GM12878 (cell line): Measurements from ENCODE around the gene PUS3. TPM values are rescaled to one million over a fixed set of nuclear protein-coding genes. Genes with fewer than 3 reads are reported as not detected.
"Not testable (repeated sequence)": the region's sequence is repeated elsewhere in the genome, so short reads cannot be mapped to it uniquely, and the experiment has no call there.

Experiments
- ATAC-seq: fragments of 200-7000 bp; cut with Tn5 transposase; 3 replicates; pipeline ENCODE4 v1.9.1; 2020; ENCODE audit warnings: mild to moderate bottlenecking, moderate library complexity
- BruUV-seq: library from RNA; stranded (reverse); fragments of 400-500 nt; replicated peaks from 2 replicates; lab custom pipeline; 2021; lab: Mats Ljungman, UMichigan
- CTCF ChIA-PET: fragments of 300-600 bp; sonication (Branson Sonifier 250); formaldehyde crosslinking; extraction: SDS; loops from one replicate; lab custom pipeline; 2021; ENCODE audit warnings: inconsistent platforms; lab: Yijun Ruan, JAX
- POLR2A ChIA-PET: fragments of 350-600 bp; formaldehyde crosslinking; extraction: SDS; loops from one replicate; lab custom pipeline; 2021; ENCODE audit warnings: inconsistent platforms; lab: Charles Lee
- RAD21 ChIA-PET: fragments of 300-600 bp; sonication (Branson Sonifier 250); formaldehyde crosslinking; loops from one replicate; lab custom pipeline; 2023; ENCODE audit warnings: antibody characterized with exemption; ENCODE audit not compliant: unreplicated experiment; lab: Charles Lee
- SMC1A ChIA-PET: fragments of 300-600 bp; sonication (Branson Sonifier 250); formaldehyde crosslinking; loops from one replicate; lab custom pipeline; 2023; ENCODE audit not compliant: unreplicated experiment, uncharacterized antibody; lab: Charles Lee
- DNase-seq: peaks from one replicate; pipeline ENCODE4 v3.0.0-alpha.2; 2011; ENCODE audit warnings: low read depth, low spot score
- FAIRE-seq: peaks from 3 replicates; lab custom pipeline; 2011; peaks lifted over from hg19 to GRCh38; lab: Jason Lieb, UNC
- H2AFZ ChIP-seq: 2 replicates; pipeline ENCODE4 v1.6.0; 2011; ENCODE audit warnings: low read depth, low read length, control low read depth; ENCODE audit not compliant: control insufficient read depth
- H3K27ac ChIP-seq: 2 replicates; pipeline ENCODE4 v1.5.1; 2011; ENCODE audit warnings: control low read depth; ENCODE audit not compliant: control insufficient read depth, insufficient read depth
- H3K27me3 ChIP-seq, 2 experiments: replicated peaks in 1 of 2; 2 replicates each; pipeline versions ENCODE4 v1.6.0 to v1.6.1; 2011; ENCODE audit warnings: low read length in 1 of 2; ENCODE audit not compliant: control insufficient read depth in 2 of 2, insufficient read depth in 2 of 2
- H3K36me3 ChIP-seq, 2 experiments: 2 replicates each; pipeline ENCODE4 v1.5.1; 2011; ENCODE audit warnings: low read length in 1 of 2; ENCODE audit not compliant: control insufficient read depth in 2 of 2, insufficient read depth in 2 of 2
- H3K4me1 ChIP-seq: 2 replicates; pipeline ENCODE4 v1.6.1; 2011; ENCODE audit warnings: mild to moderate bottlenecking, low read length, moderate library complexity, mixed read lengths; ENCODE audit not compliant: control insufficient read depth, insufficient read depth
- H3K4me2 ChIP-seq: 2 replicates; pipeline ENCODE4 v1.6.0; 2011; ENCODE audit warnings: control low read depth; ENCODE audit not compliant: control insufficient read depth, insufficient read depth
- H3K4me3 ChIP-seq: fragments of 200-600 bp; sonication (generic); 2 replicates; pipeline ENCODE4 v1.5.1; 2016
- H3K79me2 ChIP-seq: 2 replicates; pipeline ENCODE4 v1.6.0; 2011; ENCODE audit warnings: low read length; ENCODE audit not compliant: control insufficient read depth, insufficient read depth
- H3K9ac ChIP-seq: 2 replicates; pipeline ENCODE4 v1.8.0; 2011; ENCODE audit warnings: low read length, control low read depth, mixed read lengths; ENCODE audit not compliant: control insufficient read depth, insufficient read depth
- H3K9me3 ChIP-seq: replicated peaks from 3 replicates; pipeline ENCODE4 v1.5.1; 2011; ENCODE audit warnings: mild to moderate bottlenecking, low read length; ENCODE audit not compliant: control insufficient read depth, insufficient read depth
- H4K20me1 ChIP-seq: 2 replicates; pipeline ENCODE4 v1.6.0; 2011; ENCODE audit not compliant: control insufficient read depth, insufficient read depth
- WGBS: methylation state at CpG from one replicate; pipeline ENCODE4 v1.1.6; 2016; ENCODE audit warnings: low lambda C conversion rate; ENCODE audit not compliant: insufficient replicate concordance, insufficient coverage; ENCODE audit errors: missing lambda C conversion rate; 5-methylcytosine and 5-hydroxymethylcytosine counted together
- in situ Hi-C: fragments of 300-500 bp; cut with MboI; formaldehyde crosslinking; loops from 9 replicates; pipeline ENCODE4 v1.14.3; 2018; ENCODE audit warnings: mixed read lengths
- intact Hi-C: fragments of 100-400 bp; cut with micrococcal nuclease; formaldehyde crosslinking; loops from one replicate; pipeline ENCODE4 v1.14.2; 2022; ENCODE audit not compliant: unreplicated experiment
- polyA plus RNA-seq, 11 experiments: library from polyadenylated mRNA; depleted of rRNA in 4 of 11; unstranded in 6 of 11; stranded (reverse) in 5 of 11; fragments of >200 nt; fragmentation: Nextera tagmentation in 4 of 11; fragmentation: Illumina TruSeq in 1 of 11; extraction: Ambion mirVana in 4 of 11; extraction: Trizol in 1 of 11; gene quantifications; 1 replicate in 1 of 11; 2 replicates in 10 of 11; pipeline versions ENCODE4 v1.2.1 to v1.2.3, GENCODE V29; 2011 to 2016; ENCODE audit warnings: inconsistent platforms in 2 of 11, missing spikeins in 2 of 11, low read depth in 1 of 11
- total RNA-seq, 4 experiments: library from RNA; depleted of rRNA in 3 of 4; stranded (reverse); fragments of >200 nt in 3 of 4; fragmentation: Illumina TruSeq in 1 of 4; extraction: Trizol in 1 of 4; gene quantifications; 2 replicates each; pipeline versions ENCODE4 v1.2.1 to v1.2.3, GENCODE V29; 2013 to 2021
- TF ChIP-seq, protein P1 (sequence below): fragments of 150-350 bp; IDR thresholded peaks from 2 replicates; pipeline ENCODE4 v1.6.1; 2014; ENCODE audit warnings: mild to moderate bottlenecking, low read depth, low read length
- TF ChIP-seq, protein P2 (sequence below), 3 experiments: IDR thresholded peaks in 2 of 3; conservative IDR thresholded peaks in 1 of 3; 2 replicates each; pipeline ENCODE4 v1.5.1; 2011; ENCODE audit warnings: low read depth in 3 of 3, low read length in 3 of 3, mild to moderate bottlenecking in 3 of 3, control low read depth in 2 of 3, moderate library complexity in 2 of 3, inconsistent platforms in 1 of 3, mixed read lengths in 1 of 3; ENCODE audit not compliant: control insufficient read depth in 2 of 3, insufficient read depth in 1 of 3; ENCODE audit errors: extremely low read depth in 1 of 3

Gene PUS3
- total and polyA plus RNA-seq, 10 of the 15 experiments (the other 5 are each of a cell fraction or from before 2014, with no cell fraction given): 10.9 to 22.4 (median 14.3) TPM

DNA sequence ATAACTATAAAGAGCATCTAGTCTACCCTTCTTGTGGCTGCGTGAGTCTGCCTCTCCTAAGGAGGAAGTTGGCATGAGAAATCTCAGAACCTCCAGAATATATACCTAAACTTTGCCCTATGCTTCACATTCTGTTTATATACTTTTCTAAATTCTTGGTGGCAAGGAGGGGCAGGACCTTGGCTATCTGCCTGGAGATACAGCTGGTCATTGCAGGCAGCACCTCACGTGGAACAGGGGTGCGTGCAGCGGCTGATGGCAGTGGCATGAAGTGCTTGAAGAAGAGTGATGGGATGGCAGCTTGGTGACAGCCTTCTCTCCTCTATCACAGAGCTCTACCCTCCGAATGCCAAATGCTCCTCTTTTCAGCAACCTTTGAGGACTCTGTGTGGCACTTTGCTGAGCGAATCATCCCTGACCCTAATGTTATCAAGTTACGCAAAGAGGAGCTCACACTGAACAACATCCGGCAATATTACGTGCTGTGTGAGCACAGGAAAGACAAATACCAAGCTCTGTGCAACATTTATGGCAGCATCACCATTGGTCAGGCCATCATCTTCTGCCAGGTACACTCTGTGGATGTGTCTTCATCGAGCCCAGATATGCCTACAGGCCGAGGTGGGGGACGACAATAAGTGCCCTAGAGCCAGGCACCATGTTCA, 13.8 kb upstream of the PUS3 start (continued):
- TF ChIP-seq, protein P1, sequence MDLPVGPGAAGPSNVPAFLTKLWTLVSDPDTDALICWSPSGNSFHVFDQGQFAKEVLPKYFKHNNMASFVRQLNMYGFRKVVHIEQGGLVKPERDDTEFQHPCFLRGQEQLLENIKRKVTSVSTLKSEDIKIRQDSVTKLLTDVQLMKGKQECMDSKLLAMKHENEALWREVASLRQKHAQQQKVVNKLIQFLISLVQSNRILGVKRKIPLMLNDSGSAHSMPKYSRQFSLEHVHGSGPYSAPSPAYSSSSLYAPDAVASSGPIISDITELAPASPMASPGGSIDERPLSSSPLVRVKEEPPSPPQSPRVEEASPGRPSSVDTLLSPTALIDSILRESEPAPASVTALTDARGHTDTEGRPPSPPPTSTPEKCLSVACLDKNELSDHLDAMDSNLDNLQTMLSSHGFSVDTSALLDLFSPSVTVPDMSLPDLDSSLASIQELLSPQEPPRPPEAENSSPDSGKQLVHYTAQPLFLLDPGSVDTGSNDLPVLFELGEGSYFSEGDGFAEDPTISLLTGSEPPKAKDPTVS: no peak

DNA sequence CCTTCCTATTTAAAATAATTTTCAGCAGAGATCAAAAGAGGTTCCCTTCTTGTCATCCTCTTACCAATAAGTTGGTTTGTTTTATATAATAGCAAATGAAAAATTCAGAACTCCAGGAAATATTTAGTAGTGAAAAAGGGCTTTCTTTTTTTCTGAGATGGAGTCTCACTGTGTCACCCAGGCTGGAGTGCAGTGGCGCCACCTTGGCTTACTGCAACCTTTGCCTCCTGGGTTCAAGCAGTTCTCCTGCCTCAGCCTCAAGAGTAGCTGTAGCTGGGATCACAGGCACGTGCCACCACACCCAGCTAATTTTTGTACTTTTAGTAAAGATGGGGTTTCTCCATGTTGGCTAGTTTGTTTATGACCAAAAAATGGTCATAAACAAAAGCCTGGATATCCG, 11.6 kb upstream of the PUS3 start:
- POLR2A ChIA-PET, H3K36me3 ChIP-seq, H3K79me2 ChIP-seq, SMC1A ChIA-PET, H3K9me3 ChIP-seq, H3K4me3 ChIP-seq, H3K4me2 ChIP-seq, H3K27me3 ChIP-seq, H3K9ac ChIP-seq, in situ Hi-C loops, H3K27ac ChIP-seq, H4K20me1 ChIP-seq, H2AFZ ChIP-seq, DNase-seq, BruUV-seq, intact Hi-C loops, ATAC-seq, RAD21 ChIA-PET, FAIRE-seq, H3K4me1 ChIP-seq: not testable (repeated sequence)
- TF ChIP-seq, protein P2, sequence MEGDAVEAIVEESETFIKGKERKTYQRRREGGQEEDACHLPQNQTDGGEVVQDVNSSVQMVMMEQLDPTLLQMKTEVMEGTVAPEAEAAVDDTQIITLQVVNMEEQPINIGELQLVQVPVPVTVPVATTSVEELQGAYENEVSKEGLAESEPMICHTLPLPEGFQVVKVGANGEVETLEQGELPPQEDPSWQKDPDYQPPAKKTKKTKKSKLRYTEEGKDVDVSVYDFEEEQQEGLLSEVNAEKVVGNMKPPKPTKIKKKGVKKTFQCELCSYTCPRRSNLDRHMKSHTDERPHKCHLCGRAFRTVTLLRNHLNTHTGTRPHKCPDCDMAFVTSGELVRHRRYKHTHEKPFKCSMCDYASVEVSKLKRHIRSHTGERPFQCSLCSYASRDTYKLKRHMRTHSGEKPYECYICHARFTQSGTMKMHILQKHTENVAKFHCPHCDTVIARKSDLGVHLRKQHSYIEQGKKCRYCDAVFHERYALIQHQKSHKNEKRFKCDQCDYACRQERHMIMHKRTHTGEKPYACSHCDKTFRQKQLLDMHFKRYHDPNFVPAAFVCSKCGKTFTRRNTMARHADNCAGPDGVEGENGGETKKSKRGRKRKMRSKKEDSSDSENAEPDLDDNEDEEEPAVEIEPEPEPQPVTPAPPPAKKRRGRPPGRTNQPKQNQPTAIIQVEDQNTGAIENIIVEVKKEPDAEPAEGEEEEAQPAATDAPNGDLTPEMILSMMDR (IDR thresholded peaks at IDR 0.05 in 2 of 3, conservative IDR thresholded peaks at IDR 0.05 in 1 of 3; ENCODE audit: control insufficient read depth in 2 of 3, extremely low read depth in 1 of 3, insufficient read depth in 1 of 3, low read depth in 3 of 3, low read length in 3 of 3): 0 out of 6 replicates have a peak, but pooled peaks of 1 of the 3 experiments have one; percentile 5
- 13% methylated on average over 3 of the region's 3 CpGs for WGBS
- CTCF ChIA-PET: interaction anchor here (1.4 to 2.0 kb wide), 2 partner anchors 28 to 279 kb away, joined by 3 to 5 read pairs; no protein-coding TSS in a partner anchor
